GM12878 (cell line): ENCODE measurements around the gene CLEC18A. TPM values are rescaled to one million over a fixed set of nuclear protein-coding genes. Genes with fewer than 3 reads are reported as not detected.
"Not testable (repeated sequence)": the region's sequence is repeated elsewhere in the genome, so short reads cannot be mapped to it uniquely, and the experiment has no call there.

Source experiments
- ATAC-seq: fragments of 200-7000 bp; cut with Tn5 transposase; 3 replicates; pipeline ENCODE4 v1.9.1; 2020; ENCODE audit warnings: mild to moderate bottlenecking, moderate library complexity
- BruUV-seq: library from RNA; stranded (reverse); fragments of 400-500 nt; replicated peaks from 2 replicates; lab custom pipeline; 2021; lab: Mats Ljungman, UMichigan
- CTCF ChIA-PET: fragments of 300-600 bp; sonication (Branson Sonifier 250); formaldehyde crosslinking; extraction: SDS; loops from one replicate; lab custom pipeline; 2021; ENCODE audit warnings: inconsistent platforms; lab: Yijun Ruan, JAX
- POLR2A ChIA-PET: fragments of 350-600 bp; formaldehyde crosslinking; extraction: SDS; loops from one replicate; lab custom pipeline; 2021; ENCODE audit warnings: inconsistent platforms; lab: Charles Lee
- RAD21 ChIA-PET: fragments of 300-600 bp; sonication (Branson Sonifier 250); formaldehyde crosslinking; loops from one replicate; lab custom pipeline; 2023; ENCODE audit warnings: antibody characterized with exemption; ENCODE audit not compliant: unreplicated experiment; lab: Charles Lee
- SMC1A ChIA-PET: fragments of 300-600 bp; sonication (Branson Sonifier 250); formaldehyde crosslinking; loops from one replicate; lab custom pipeline; 2023; ENCODE audit not compliant: unreplicated experiment, uncharacterized antibody; lab: Charles Lee
- DNase-seq: peaks from one replicate; pipeline ENCODE4 v3.0.0-alpha.2; 2011; ENCODE audit warnings: low read depth, low spot score
- FAIRE-seq: peaks from 3 replicates; lab custom pipeline; 2011; peaks lifted over from hg19 to GRCh38; lab: Jason Lieb, UNC
- H2AFZ ChIP-seq: 2 replicates; pipeline ENCODE4 v1.6.0; 2011; ENCODE audit warnings: low read depth, low read length, control low read depth; ENCODE audit not compliant: control insufficient read depth
- H3K27ac ChIP-seq: 2 replicates; pipeline ENCODE4 v1.5.1; 2011; ENCODE audit warnings: control low read depth; ENCODE audit not compliant: control insufficient read depth, insufficient read depth
- H3K27me3 ChIP-seq, 2 experiments: replicated peaks in 1 of 2; 2 replicates each; pipeline versions ENCODE4 v1.6.0 to v1.6.1; 2011; ENCODE audit warnings: low read length in 1 of 2; ENCODE audit not compliant: control insufficient read depth in 2 of 2, insufficient read depth in 2 of 2
- H3K36me3 ChIP-seq, 2 experiments: 2 replicates each; pipeline ENCODE4 v1.5.1; 2011; ENCODE audit warnings: low read length in 1 of 2; ENCODE audit not compliant: control insufficient read depth in 2 of 2, insufficient read depth in 2 of 2
- H3K4me1 ChIP-seq: 2 replicates; pipeline ENCODE4 v1.6.1; 2011; ENCODE audit warnings: mild to moderate bottlenecking, low read length, moderate library complexity, mixed read lengths; ENCODE audit not compliant: control insufficient read depth, insufficient read depth
- H3K4me2 ChIP-seq: 2 replicates; pipeline ENCODE4 v1.6.0; 2011; ENCODE audit warnings: control low read depth; ENCODE audit not compliant: control insufficient read depth, insufficient read depth
- H3K4me3 ChIP-seq: fragments of 200-600 bp; sonication (generic); 2 replicates; pipeline ENCODE4 v1.5.1; 2016
- H3K79me2 ChIP-seq: 2 replicates; pipeline ENCODE4 v1.6.0; 2011; ENCODE audit warnings: low read length; ENCODE audit not compliant: control insufficient read depth, insufficient read depth
- H3K9ac ChIP-seq: 2 replicates; pipeline ENCODE4 v1.8.0; 2011; ENCODE audit warnings: low read length, control low read depth, mixed read lengths; ENCODE audit not compliant: control insufficient read depth, insufficient read depth
- H3K9me3 ChIP-seq: replicated peaks from 3 replicates; pipeline ENCODE4 v1.5.1; 2011; ENCODE audit warnings: mild to moderate bottlenecking, low read length; ENCODE audit not compliant: control insufficient read depth, insufficient read depth
- H4K20me1 ChIP-seq: 2 replicates; pipeline ENCODE4 v1.6.0; 2011; ENCODE audit not compliant: control insufficient read depth, insufficient read depth
- WGBS: methylation state at CpG from one replicate; pipeline ENCODE4 v1.1.6; 2016; ENCODE audit warnings: low lambda C conversion rate; ENCODE audit not compliant: insufficient replicate concordance, insufficient coverage; ENCODE audit errors: missing lambda C conversion rate; 5-methylcytosine and 5-hydroxymethylcytosine counted together
- in situ Hi-C: fragments of 300-500 bp; cut with MboI; formaldehyde crosslinking; loops from 9 replicates; pipeline ENCODE4 v1.14.3; 2018; ENCODE audit warnings: mixed read lengths
- intact Hi-C: fragments of 100-400 bp; cut with micrococcal nuclease; formaldehyde crosslinking; loops from one replicate; pipeline ENCODE4 v1.14.2; 2022; ENCODE audit not compliant: unreplicated experiment
- polyA plus RNA-seq, 11 experiments: library from polyadenylated mRNA; depleted of rRNA in 4 of 11; unstranded in 6 of 11; stranded (reverse) in 5 of 11; fragments of >200 nt; fragmentation: Nextera tagmentation in 4 of 11; fragmentation: Illumina TruSeq in 1 of 11; extraction: Ambion mirVana in 4 of 11; extraction: Trizol in 1 of 11; gene quantifications; 1 replicate in 1 of 11; 2 replicates in 10 of 11; pipeline versions ENCODE4 v1.2.1 to v1.2.3, GENCODE V29; 2011 to 2016; ENCODE audit warnings: inconsistent platforms in 2 of 11, missing spikeins in 2 of 11, low read depth in 1 of 11
- total RNA-seq, 4 experiments: library from RNA; depleted of rRNA in 3 of 4; stranded (reverse); fragments of >200 nt in 3 of 4; fragmentation: Illumina TruSeq in 1 of 4; extraction: Trizol in 1 of 4; gene quantifications; 2 replicates each; pipeline versions ENCODE4 v1.2.1 to v1.2.3, GENCODE V29; 2013 to 2021

The CLEC18A gene
- total and polyA plus RNA-seq, 10 of the 15 experiments (the other 5 are each of a cell fraction or from before 2014, with no cell fraction given): 0.03 to 0.26 (median 0.10) TPM; not detected in 4

DNA sequence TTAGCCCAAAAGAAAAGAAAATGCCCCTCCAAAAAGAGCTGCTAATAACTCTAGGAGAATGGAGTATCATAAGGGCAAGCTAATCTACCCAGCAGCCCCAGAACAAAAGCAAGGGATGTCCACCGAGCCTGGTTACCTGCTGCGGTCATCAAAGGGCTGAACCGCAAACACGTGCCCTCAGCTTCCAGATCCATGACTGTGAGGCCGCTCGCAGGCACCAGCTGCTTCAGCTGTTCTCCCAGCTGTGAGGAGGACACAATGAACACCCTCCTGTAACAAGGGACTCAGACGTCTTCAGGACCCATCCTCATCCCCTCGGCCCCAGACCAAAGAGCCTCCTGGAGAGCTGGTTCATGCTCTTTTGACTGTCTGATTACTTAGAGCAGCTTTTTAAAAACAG lies 59.5 kb downstream of the CLEC18A start:
- H3K27me3 ChIP-seq, H3K9me3 ChIP-seq, H4K20me1 ChIP-seq, H2AFZ ChIP-seq, intact Hi-C loops, SMC1A ChIA-PET, POLR2A ChIA-PET, H3K27ac ChIP-seq, DNase-seq, H3K36me3 ChIP-seq, H3K4me3 ChIP-seq, RAD21 ChIA-PET, H3K4me2 ChIP-seq, FAIRE-seq, in situ Hi-C loops, ATAC-seq, CTCF ChIA-PET, H3K9ac ChIP-seq, H3K79me2 ChIP-seq, BruUV-seq, H3K4me1 ChIP-seq: not testable (repeated sequence)
- 91% methylated on average over 8 of the region's 8 CpGs for WGBS

DNA sequence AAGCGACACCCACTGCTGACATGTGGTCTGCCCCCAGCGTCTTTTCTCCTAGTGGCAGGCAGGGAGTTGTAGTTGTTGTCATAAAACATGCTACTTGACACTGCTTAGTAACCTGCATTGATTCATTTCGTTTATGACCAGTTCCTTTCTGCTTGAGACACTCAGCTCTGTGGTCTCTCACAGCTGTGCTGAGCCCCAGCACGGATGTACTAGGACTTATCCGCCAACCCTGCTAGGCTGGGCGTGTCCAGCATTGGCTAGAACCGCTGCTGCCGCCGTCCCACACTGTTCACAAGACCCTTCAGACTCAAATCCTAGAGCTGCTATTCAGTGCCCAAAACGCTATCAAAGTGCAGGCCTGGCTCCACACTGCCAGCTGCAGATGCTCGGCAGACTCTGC lies 60.0 kb downstream of the CLEC18A start:
- SMC1A ChIA-PET, DNase-seq, H3K27ac ChIP-seq, H4K20me1 ChIP-seq, H3K9me3 ChIP-seq, CTCF ChIA-PET, ATAC-seq, H3K4me1 ChIP-seq, in situ Hi-C loops, H2AFZ ChIP-seq, intact Hi-C loops, H3K9ac ChIP-seq, RAD21 ChIA-PET, H3K4me3 ChIP-seq, H3K27me3 ChIP-seq, H3K36me3 ChIP-seq, H3K79me2 ChIP-seq, POLR2A ChIA-PET, FAIRE-seq, BruUV-seq, H3K4me2 ChIP-seq: not testable (repeated sequence)
- 92% methylated on average over 9 of the region's 11 CpGs for WGBS

DNA sequence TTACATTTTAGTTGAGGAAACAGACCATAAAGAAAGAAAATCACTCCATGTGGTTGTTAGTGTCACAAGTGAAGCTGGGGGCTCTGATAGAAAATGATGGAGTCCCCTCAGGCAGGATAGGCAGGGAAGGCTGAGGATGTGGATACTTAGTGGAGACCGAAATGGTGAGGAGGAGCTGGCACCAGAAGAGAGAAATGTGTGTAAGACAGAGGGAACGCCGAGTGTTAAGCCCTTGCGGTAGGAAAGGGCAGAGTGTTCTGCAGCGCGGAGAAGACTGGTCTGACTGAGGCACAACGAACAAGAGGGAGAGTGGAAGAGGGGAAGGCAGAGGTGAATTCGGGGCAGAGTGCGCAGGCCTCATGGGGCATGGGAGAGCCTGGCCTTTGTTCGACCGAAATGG lies 61.2 kb downstream of the CLEC18A start:
- ATAC-seq, H3K9me3 ChIP-seq, H3K79me2 ChIP-seq, H3K27me3 ChIP-seq, H3K9ac ChIP-seq, H3K4me2 ChIP-seq, H2AFZ ChIP-seq, H4K20me1 ChIP-seq, in situ Hi-C loops, CTCF ChIA-PET, H3K4me3 ChIP-seq, H3K4me1 ChIP-seq, DNase-seq, intact Hi-C loops, BruUV-seq, H3K27ac ChIP-seq, POLR2A ChIA-PET, H3K36me3 ChIP-seq, SMC1A ChIA-PET, RAD21 ChIA-PET: not testable (repeated sequence)
- peak; percentile 44 for FAIRE-seq
- 92% methylated on average over 9 of the region's 11 CpGs for WGBS

DNA sequence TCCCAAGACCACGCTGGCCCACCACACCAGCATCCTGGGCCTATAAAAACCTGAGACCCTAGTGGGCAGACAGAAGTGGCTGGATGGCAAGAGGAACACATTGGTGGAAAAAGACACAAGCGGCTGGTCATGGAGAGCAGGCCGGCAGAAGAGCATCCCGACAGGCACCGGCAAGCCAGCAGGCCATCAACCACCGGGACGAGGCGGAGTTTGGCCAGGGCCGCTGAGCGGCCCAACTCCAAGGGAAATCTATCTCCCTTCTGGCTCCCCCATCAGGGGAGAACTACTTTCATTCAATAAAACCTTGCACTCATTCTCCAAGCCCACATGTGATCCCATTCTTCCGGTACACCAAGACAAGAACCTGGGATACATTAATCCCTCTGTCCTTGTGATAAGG lies 61.8 kb downstream of the CLEC18A start:
- intact Hi-C loops, RAD21 ChIA-PET, H3K4me3 ChIP-seq, H3K4me2 ChIP-seq, H3K27ac ChIP-seq, H3K36me3 ChIP-seq, SMC1A ChIA-PET, POLR2A ChIA-PET, H3K79me2 ChIP-seq, H3K4me1 ChIP-seq, FAIRE-seq, H2AFZ ChIP-seq, H4K20me1 ChIP-seq, in situ Hi-C loops, H3K27me3 ChIP-seq, H3K9me3 ChIP-seq, ATAC-seq, BruUV-seq, DNase-seq, CTCF ChIA-PET, H3K9ac ChIP-seq: not testable (repeated sequence)
- over 99% methylated on average over 11 of the region's 11 CpGs for WGBS
